ENCODE results near the gene NRIP3. TPM values are rescaled to one million over a fixed set of nuclear protein-coding genes. Genes with fewer than 3 reads are reported as not detected.

Gene NRIP3
- total and polyA plus RNA-seq, 9 of the 15 experiments (the other 6 are each of a cell fraction or from before 2014, with no cell fraction given), result 4.4 to 18.7 (median 11.6) TPM

GRCh38 chr11:8964324-8965320 is 39.2 kb downstream of the NRIP3 start, which contains the start of gene TMEM9B (continued):
- TF ChIP-seq MGA (IDR thresholded peaks at IDR 0.05) (peak; percentile 50; the same call in 1 of the 2 replicates), LCOR (CRISPR knock-in tag; IDR thresholded peaks at IDR 0.05) (no peak), ZNF232 (CRISPR knock-in tag; IDR thresholded peaks at IDR 0.05) (0 out of 2 replicates have a peak, but pooled peaks have one; percentile 79), EZH2 (IDR thresholded peaks at IDR 0.05; ENCODE audit: borderline replicate concordance, low read depth, low read length) (no peak), TAF9B (IDR thresholded peaks at IDR 0.05; ENCODE audit: partially characterized antibody) (peak; percentile 70), RCOR1 (IDR thresholded peaks at IDR 0.05; ENCODE audit: borderline replicate concordance in 1 of 2, low read depth in 2 of 2, low read length in 2 of 2) (peak in 1 of 2 experiments; percentile 41; a peak in 1 of 4 replicates), ZNF121 (CRISPR knock-in tag; conservative IDR thresholded peaks at IDR 0.05) (peak; percentile 96), ZBTB7A (IDR thresholded peaks at IDR 0.05; ENCODE audit: borderline replicate concordance, control insufficient read depth, low read depth, low read length) (0 out of 2 replicates have a peak, but pooled peaks have one; percentile 60), NR1H2 (CRISPR knock-in tag; IDR thresholded peaks at IDR 0.05) (peak; percentile 68; the same call in 1 of the 2 replicates), CREB3L1 (IDR thresholded peaks at IDR 0.05; ENCODE audit: borderline replicate concordance, low read depth) (no peak; the same call in 1 of the 2 replicates)
- TF ChIP-seq, protein P1, sequence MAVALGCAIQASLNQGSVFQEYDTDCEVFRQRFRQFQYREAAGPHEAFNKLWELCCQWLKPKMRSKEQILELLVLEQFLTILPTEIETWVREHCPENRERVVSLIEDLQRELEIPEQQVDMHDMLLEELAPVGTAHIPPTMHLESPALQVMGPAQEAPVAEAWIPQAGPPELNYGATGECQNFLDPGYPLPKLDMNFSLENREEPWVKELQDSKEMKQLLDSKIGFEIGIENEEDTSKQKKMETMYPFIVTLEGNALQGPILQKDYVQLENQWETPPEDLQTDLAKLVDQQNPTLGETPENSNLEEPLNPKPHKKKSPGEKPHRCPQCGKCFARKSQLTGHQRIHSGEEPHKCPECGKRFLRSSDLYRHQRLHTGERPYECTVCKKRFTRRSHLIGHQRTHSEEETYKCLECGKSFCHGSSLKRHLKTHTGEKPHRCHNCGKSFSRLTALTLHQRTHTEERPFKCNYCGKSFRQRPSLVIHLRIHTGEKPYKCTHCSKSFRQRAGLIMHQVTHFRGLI (CRISPR knock-in tag; IDR thresholded peaks at IDR 0.05), result no peak

All from K562 (cell line).